GM19239 (cell line): ENCODE measurements around the gene SLC25A12.

Experiments used
- DNase-seq: peaks from one replicate; pipeline ENCODE4 v3.0.0; 2011; ENCODE audit warnings: low spot score; ENCODE audit not compliant: insufficient read length
- FAIRE-seq: peaks from 2 replicates; lab custom pipeline; 2011; peaks lifted over from hg19 to GRCh38; lab: Jason Lieb, UNC

SLC25A12 gene

GRCh38 chr2:171754254-171754939 lies 139.6 kb downstream of the SLC25A12 start:
- no peak for DNase-seq
- no peak for FAIRE-seq

GRCh38 chr2:171747371-171747770 lies 146.7 kb downstream of the SLC25A12 start:
- DNase-seq (no peak), FAIRE-seq (no peak)

DNA sequence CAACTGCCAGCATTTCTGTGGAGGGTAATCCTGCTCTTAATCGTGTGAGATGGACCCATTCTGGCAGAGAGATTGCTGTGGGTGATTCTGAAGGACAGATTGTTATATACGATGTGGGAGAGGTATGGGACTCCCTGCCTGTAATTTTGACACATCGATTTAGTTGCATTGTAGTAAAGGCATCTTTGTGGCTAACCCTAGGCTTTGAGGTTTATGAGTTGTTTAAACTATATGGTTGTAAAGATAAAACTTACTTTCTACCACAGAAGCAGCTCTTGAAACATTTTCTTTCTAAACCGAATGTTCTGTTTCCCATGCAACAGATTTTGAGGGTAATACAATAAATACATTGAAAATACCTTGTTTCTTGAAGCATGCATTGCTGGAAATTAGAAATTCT lies 148.2 kb downstream of the SLC25A12 start:
- FAIRE-seq (no peak), DNase-seq (no peak)

GRCh38 chr2:171745141-171745540 lies 148.9 kb downstream of the SLC25A12 start:
- FAIRE-seq: no peak

GRCh38 chr2:171742760-171743159 lies 151.3 kb downstream of the SLC25A12 start:
- DNase-seq (no peak), FAIRE-seq (no peak)

More at GRCh38 chr2:171745141-171745540, 148.9 kb downstream of the SLC25A12 start:
- no peak for DNase-seq

DNA sequence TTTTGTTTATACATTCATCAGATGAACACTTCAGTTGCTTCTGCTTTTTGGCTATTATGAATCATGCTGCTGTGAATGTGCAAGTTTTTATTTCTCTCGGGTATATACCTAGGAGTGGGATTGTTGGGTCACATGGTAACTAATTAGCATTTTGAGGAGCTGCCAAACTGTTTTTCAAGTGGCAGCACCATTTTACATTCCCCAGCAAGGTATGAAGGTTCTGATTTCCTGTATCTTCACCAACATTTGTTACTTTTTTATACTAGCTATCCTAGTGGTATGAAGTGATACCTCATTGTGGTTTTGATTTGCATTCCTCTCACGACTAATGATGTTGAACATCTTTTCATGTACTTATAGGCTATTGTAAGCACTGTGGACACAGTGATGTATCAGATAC lies 152.9 kb downstream of the SLC25A12 start:
- peak; percentile 58 for FAIRE-seq
- DNase-seq: no peak

DNA sequence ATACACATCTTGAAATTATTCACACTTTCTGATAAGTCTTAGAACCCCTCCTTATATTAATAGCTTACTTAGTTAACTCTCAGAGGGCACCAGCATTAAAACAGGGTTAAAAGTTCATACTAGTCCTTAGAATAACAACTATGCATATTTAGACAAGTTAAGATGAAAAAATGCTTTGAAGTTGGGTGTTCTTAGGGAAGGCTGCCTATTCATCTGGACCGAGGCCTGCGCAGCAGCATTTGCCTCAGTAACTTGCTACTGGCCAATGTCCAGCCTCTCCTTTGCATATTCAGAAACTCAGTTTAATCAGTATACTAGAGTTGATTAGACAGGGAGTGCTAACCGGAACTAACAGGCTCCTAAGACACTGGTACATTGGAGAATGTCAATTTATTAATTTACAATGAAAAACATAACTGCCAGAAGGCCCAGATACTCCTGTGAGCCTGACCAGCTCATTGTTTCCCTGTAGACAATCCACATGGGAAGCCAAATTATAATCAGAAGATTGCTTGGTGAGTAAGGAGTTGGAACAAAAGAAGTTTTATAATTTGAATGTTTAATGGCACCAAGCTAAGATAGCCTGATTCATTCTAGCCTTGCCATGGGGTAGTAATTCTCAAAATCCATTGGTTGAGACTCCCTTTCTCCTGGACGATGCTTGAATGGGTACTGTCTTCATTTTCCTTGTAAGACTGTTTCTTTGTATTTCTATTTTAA lies 157.9 kb downstream of the SLC25A12 start:
- FAIRE-seq (no peak), DNase-seq (no peak)
